Ecto neural progenitor cell (in vitro differentiated cells): Measurements from ENCODE around the gene TBC1D13.
"Not testable (repeated sequence)": the region's sequence is repeated elsewhere in the genome, so short reads cannot be mapped to it uniquely, and the experiment has no call there.

ENCODE experiments used
- DNase-seq: peaks from one replicate; pipeline ENCODE4 v3.0.0-alpha.2; 2018; ENCODE audit warnings: low spot score

TBC1D13 gene, protein sequence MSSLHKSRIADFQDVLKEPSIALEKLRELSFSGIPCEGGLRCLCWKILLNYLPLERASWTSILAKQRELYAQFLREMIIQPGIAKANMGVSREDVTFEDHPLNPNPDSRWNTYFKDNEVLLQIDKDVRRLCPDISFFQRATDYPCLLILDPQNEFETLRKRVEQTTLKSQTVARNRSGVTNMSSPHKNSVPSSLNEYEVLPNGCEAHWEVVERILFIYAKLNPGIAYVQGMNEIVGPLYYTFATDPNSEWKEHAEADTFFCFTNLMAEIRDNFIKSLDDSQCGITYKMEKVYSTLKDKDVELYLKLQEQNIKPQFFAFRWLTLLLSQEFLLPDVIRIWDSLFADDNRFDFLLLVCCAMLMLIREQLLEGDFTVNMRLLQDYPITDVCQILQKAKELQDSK

DNA sequence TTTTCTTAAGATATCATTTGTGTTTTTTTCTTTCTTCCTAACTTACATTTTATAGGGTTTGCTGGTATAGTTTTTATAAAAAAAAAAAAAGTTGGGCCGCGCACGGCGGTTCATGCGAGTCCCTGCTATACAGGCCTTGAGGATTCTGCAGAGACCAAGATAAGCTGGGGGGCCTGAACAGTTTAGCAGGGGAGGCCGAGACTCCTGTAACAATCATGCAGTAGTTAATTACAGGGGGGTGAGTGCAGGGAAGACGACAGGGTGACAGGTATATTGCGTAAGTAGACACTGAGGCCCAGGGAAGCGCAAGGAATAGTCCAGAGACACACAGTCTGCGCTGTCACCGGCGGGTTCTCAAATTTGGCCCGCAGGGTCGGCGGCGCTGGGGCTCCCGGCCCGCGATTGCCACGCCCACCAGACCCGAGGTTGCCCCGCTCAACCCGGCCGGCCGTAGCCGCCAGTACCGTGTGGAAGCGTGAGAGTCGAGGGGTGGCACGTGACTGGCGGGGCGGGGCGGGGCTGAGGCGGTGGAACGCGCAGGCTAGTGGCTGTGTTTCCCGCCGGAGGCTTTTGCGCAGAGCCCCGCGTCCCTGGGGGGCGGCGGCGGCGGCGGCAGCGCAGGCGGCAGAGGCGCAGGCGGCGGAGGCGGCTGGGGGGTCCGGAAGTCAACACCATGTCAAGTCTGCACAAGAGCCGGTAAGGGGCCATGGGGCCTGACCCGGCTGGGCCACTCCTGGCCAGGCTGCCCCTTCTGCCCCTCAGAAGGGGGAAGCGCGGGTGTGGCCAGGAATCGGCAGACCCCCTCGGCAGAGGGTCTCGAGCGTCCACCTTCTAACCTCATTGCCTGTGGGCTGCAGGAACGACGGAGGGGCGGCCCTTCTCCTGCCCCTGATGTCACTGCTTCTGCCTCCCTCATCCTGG is at the start of gene TBC1D13:
TBC1D13 (plus strand) TSS at position 573 of the 921 bp plus-strand sequence; CDS start at position 674, 101 bp downstream.
- peak; percentile 96 for DNase-seq

DNA sequence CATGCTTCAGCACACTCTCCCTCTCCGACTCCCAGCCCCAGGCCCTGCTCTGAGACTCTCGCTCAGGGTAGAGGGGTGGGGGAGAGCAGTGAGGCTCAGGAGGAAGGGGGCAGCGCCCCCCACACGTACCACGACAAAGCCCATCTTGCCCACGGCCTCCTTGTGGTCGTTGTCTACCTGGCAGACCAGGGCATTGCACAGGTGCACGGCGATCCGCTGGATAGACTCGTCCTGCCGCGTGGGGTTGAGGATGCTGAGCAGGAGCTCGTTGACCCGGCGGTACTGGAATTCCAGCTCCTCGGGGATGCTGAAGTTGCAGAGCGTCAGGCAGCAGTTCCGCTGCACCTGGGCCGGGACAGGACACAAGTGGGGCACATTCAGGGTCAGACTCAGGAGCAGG is 44.7 kb upstream of the TBC1D13 start:
- DNase-seq = no peak

DNA sequence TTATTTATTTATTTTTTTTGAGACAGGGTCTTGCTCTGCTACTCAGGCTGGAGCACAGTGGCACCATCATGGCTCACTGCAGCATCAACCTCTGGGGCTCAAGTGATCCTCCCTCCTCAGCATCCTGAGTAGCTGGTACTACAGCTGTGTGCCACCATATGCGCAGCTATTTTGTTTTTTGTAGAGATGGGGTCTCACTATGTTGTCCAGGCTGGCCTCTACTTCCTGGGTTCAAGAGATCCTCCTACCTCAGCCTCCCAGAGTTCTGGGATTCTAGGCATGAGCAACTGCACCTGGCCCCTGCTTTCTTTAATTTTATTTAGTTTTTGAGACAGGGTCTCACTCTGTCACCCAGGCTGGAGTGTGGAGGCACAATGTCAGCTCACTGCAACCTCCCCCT is 43.6 kb upstream of the TBC1D13 start:
- DNase-seq = no peak

DNA sequence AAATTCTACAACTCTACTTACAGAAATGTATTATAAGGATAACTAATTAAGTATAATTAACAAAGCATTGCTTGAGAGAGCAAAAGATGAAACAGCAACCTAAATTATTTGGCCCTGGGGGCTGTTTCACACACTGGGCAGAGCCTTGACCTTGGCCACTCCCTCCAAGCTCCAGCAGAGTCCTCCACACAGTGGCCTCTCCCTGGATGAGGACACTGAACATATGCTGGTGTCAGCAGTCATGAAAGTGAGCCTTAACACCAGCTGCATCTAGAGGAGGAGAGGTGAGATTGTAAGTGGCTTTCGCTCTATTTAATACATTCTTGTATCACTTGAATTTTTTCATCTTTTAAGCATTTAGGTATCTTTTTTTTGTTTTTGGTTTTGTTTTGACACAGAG is 39.8 kb upstream of the TBC1D13 start:
- no peak for DNase-seq

DNA sequence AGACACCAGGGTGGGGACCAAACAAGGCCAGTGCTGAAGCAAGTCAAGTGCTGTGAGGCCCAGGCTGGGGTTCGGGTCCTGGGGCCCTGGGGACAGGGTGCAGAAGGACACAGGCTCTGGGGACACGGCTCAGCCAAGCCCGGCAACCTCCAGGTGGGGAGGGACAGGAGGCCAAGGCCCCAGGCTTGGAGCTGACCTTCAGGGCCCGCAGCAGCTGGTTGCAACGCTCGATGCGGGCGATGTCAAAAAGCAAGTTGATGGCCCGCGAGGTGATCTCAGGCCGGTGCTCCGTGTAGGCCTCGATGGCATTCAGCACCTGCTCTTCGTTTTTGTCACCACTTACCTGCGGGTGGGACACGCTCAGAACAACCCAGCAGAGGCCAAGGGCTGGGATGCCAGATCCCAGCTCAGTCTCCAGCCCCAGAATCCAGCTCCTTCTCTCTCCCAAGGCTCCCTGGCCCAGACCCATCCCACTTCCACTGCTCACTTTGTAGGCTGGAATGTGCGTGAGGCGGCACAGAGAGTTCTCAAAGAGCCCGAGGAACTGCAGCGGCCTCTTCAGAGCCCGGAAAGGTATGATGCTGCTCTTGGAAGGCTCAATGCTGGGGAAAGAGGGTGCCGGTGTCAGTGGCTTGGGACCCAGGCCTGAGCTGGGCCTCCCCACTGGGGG is 36.0 kb upstream of the TBC1D13 start:
- DNase-seq = no peak

DNA sequence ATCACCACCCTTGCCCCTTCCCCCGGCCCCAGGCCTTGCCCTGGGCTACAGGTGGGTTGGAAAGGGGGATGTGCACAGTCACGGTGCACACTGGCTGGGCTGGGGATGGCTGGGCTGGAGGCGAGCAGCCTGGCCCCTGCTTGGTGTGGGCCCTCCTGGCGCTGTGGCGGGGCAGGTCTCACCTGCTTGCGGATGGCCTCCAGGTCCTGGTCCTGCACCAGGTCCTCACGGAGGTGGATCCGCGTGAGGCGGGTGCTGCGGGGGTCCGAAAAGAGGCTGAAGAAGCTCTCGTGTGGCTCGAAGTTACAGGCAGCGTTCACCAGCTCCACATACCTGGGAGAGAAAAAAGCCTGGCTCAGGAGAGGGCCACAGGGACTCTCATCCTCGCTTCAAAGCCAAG is 33.4 kb upstream of the TBC1D13 start:
- no peak for DNase-seq

DNA sequence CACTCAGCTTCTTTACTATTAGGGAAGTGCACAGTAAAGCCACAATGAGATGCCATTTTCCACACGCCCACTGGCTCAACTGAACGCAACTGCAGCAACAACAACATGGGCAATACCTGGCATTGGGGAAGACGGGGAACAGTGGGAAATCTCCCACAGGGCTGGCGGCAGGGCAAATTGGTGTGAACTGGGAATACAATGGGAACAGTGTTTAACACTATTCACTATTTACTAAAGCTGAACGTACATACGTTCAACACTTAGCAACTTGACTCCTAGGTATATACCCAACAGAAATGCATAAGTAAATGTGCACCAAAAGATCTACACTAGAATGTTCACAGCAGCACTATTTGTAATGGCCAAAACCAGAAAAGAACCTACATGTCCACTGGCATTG is 29.5 kb upstream of the TBC1D13 start:
- DNase-seq = no peak

DNA sequence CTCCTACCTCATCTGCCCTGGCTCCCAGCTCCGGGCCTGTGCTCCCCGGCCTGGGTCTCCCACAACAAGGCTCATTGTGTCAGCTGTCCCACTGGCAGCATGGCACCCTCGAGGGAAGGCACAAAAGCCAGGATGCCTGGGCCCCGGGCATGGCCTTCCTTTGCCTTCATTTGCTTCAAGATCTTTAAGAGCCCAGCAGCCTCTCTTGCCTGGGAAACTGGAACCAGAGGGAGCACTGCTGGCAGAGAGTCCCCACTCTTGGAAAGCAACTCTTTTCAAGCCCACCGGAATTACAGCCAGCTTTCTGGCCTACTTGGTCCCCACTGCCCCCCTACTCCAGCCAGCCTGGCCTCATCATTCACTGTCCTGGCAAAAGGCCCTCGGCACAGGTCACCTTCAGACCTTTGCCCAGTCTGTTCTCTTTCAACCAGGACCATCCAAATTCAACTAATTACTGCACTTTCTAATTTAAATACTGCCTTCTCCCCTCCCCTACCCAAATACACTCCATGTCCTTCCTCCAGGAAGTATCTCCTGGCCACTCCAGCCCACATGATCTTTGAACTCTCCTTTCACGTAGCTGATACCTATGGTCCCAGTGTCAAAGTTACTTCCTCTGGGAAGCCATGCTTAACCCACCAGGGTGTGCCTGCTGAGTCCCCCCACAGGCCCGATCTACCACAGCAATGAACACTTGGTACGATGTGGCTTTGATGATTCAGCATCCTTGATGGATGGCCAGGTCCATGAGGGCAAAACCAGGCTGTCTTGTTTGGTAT is 24.2 kb upstream of the TBC1D13 start:
- DNase-seq = no peak

DNA sequence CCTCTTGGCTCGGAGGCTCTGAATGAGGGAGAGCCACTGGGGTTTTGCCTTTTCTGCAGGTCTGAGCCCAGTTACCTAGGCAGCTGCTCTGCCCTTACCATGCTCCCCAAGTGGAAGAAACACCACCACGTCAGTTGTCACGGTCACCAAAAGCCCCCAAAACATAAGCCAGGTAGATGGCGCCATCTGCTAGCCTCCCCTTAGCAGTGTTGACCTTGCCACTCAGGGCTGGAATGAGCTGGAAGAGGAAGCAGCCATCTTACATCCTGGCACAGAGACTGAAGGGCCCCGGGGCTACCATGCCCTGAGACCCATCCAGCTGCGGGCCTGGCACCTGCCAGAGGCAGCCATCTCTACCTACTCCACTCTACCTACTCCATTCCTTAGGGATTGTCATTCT is 22.7 kb upstream of the TBC1D13 start:
- no peak for DNase-seq

DNA sequence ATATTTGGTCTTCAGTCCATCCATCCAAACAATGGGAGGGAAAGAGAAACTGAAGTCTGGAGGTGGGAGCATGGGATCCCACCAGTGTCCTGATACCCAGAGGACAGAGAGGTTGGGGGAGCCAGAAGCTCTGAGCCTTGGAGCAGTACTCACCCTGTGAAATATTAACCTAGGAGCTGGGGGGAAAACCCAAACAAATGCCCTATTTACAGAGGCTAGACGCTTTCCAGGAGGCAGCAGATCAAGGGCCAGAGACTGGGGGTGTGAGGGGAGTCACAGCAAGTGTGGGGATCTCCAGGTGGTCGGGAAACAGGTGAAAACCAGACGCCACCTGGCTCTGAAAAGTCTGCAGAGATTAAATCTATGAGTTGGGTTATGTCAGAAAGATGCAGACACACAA is 21.6 kb upstream of the TBC1D13 start:
- DNase-seq = no peak

DNA sequence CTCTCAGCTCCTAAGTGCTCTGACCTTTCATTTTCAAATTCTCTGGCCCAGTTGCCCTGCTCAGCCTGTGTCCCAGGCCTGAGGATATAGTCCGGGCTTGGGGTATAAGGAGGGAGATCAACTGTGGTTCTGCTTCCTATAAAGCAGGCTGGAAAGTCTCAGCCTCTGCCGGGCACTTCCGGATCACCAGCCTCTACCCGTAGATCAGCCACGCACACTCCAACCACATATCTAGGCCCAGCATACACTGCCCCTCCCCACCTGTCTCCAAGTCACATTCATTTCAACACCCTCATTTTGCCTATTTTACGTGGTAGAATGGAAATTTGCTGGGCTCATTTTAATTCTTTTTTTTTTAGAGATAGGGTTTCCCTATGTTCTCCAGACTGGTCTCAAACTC is 18.4 kb upstream of the TBC1D13 start:
- no peak for DNase-seq

DNA sequence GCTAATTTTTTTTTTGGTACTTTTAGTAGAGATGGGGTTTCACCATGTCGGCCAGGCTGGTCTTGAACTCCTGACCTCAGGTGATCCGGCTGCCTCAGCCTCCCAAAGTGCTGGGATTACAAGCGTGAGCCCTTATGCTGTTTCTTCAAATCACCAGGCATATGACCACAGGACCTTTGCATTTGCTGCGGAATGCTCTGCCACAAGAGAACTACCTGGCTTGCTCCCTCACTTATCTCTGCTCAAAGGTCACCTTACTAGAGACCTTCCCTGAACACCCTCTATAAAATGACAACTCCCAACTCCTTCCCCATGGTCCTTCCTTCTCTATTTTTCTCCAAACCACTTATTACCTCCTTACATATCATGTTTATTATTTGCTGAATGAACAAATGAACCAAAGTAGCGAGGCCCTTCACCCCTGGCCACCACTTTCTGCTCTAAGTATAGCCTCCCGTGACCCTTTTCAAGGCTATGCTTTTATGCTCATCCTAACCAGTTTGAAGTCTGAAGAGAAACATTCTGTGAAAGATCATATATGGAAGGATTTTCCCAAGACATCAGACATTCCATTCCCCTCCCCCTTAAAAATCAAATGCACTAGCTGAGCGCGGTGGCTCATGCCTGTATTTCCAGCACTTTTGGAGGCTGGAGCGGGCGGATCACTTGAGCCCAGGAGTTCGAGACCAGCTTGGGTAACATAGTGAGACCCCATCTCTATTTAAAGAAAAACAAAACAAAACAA is 16.6 kb upstream of the TBC1D13 start:
- no peak for DNase-seq

DNA sequence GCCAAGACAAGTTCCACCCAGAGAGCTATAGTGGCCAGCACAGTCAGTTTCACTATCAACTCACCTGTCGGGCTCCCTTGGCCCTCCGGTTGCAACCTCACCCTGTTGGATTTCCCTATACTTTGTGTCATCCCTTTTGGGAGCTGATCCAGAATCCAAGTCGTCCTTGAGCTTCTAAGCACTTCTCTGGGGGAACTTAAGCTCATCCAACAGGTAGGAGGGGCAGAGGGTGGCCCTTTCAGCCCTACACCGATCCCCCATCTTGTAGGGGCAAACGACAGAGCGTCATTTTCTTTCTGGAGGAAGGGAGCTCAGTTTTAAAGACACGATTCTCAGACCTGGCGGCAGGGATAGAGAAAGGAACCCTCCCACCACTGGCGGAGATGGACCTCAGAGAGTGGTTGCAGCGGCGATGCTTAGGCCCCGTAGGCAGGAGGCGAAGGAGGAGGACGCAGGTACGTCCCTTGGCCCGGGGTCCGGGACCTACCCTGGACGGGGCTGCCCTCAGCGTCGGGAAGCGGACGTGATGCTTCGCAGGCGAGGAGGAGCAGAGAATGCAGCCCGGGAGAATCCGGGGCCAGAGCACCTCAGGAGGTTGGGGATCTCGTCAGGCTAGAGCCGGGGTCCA is 15.8 kb upstream of the TBC1D13 start:
- no peak for DNase-seq

DNA sequence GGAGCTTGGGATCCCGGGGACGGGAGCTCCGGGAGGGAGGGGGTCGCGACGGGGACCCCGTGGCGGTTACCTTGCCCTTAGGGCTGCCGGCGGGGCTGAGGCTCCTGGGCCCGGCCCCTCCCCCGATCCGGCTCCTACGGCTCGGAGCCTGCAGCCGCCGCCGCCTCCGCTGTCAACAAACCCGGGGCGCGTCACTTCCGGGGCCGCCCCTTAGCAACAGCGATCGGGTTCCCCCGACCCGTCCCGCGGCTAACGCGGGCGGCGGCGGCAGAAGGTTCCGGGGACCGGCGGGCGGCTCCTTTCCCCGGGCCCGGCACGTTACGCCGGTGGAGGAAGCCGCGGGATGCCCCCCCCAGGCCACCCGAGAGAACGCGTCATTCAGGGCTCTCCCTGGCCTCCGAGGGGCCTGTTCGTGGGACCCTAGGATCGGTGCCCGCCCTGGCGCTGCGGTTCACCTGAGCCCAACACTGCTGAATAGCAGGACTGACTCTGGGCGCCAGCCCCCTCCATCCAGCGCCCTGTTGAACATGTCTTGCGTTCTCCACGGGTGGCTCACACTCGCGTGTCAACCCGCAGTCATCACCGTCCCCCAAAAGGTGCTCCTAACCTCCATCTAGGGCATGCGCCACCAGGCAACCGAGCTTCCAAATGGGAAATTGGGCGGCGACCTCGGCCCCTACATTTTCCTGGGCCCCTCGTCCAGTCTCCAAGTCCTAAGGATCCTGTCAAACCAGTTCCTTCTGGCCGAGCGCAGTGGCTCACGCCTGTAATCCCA is 15.1 kb upstream of the TBC1D13 start, which contains the start of gene ZER1:
ZER1 (minus strand) TSS at position 183 of the 775 bp plus-strand sequence. CDS start 16,362 bp downstream, outside the sequence.
- peak; percentile 95 for DNase-seq

DNA sequence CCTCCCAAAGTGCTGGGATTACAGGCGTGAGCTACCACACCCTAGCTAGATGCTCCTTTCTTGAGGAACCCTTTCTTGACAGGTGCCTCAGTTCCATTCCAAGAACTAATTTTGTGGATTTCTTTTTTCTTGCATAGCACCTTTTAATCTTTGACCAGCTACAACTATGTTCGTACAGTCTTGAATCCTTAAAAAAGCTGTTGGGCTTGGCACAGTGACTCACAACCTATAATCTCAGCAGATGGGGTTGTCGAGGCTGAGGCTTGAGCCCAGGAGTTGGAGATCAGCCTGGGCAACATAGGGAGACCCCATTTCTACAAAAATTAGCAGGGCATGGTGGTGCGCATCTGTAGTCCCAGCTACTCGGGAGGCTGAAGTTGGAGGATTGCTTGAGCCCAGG is 14.0 kb upstream of the TBC1D13 start:
- DNase-seq = no peak

DNA sequence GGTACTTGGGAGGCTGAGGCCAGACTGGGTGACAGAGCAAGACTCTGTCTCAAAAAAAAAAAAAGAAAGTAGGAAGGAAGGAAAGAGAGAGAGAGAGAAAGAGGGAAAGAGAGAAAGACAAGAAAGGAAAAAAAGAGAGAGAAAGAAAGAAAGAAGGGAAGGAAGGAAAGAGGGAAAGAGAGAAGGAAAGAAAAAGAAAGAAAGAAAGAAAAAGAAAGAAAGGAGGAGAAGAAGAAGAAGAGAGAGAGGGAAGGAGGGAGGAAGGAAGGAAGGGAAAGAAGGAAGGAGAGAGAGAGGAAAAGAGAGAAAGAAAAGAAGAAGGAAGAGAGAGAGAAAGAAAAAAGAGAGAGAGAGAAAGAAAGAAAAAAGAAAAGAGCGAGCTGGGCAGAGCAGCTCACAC is 12.2 kb upstream of the TBC1D13 start:
- no peak for DNase-seq

DNA sequence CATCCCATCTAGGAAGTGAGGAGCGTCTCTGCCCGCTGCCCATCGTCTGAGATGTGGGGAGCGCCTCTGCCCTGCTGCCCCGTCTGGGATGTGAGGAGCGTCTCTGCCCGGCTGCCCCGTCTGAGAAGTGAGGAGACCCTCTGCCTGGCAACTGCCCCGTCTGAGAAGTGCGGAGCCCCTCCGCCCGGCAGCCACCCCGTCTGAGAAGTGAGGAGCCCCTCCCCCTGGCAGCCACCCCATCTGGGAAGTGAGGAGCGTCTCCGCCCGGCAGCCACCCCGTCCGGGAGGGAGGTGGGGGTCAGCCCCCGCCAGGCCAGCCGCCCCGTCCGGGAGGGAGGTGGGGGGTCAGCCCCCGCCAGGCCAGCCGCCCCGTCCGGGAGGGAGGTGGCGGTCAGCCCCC is 7.0 kb upstream of the TBC1D13 start:
- not testable (repeated sequence) for DNase-seq

DNA sequence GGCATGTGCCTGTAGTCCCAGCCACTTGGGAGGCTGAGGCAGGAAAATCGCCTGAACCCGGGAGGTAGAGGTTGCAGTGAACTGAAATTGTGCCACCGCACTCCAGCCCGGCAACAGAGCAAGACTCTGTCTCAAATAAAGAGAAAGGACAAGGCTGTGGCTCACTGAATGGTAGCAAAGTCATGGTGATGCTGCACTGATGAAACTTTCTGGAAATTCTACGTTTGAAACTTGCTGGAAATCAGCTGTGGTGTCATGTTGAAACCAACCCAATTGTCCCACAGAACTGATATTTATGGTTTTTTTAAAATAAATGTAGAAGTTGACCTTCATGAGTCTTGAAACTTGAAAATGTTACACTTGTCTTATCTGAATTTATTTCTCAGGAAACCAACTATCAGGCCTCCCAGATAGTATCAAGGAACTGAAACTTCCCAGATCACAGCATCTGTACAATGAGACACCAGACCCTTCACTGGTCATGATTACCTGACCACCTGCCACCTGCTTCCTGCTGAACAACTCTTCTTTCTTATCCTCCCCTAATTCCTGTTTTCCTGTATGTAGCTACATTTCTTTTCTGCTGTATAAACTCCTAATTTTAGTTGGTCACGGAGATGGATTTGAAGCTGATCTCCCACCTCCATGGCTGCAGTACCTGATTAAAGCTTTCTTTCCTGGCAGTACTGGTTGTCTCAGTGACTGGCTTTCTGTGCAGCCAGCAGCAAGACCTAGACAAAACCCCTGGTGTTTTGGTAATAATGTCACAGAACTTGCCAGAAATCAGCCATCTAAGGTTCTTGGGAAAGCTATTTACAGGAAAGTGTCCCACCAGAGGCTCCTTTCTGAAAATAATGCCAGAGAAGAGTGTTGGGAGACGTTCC is 5.6 kb upstream of the TBC1D13 start:
- DNase-seq = no peak

DNA sequence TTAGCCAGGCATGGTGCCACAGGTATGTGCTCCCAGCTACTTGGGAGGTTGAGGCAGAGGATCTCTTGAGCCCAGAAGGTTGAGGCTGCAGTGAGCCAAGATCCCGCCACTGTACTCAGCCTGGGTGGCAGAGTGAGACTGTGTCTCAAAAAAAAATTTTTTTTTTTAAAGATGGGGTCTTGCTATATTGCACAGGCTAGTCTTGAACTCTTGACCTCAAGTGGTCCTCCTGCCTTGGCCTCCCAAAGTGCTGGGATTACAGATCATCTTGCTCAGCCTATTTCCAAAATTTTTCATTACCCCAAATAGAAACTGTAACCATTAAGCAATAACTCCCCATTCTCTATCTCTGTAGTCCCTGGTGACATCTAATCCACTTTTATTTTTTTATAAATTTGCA is 4.4 kb upstream of the TBC1D13 start:
- no peak for DNase-seq
